Left ventricle myocardium superior (tissue), 1 donor: ENCODE results near the gene LCE1B. TPM values are rescaled to one million over a fixed set of nuclear protein-coding genes. Genes with fewer than 3 reads are reported as not detected.

ENCODE experiments used
- ATAC-seq: fragments of 200-7000 bp; cut with Tn5 transposase; one replicate; pipeline ENCODE4 v1.9.1; 2020; ENCODE audit warnings: mild to moderate bottlenecking, moderate library complexity
- DNase-seq: peaks from one replicate; pipeline ENCODE4 v3.0.0-alpha.2; 2020
- intact Hi-C: fragments of 100-400 bp; cut with micrococcal nuclease; formaldehyde crosslinking; loops from one replicate; pipeline ENCODE4 v1.11.0; 2022
- long read RNA-seq: library from polyadenylated mRNA; unstranded; transcript quantifications from one replicate; pipeline ENCODE4 v2.0.0, GENCODE V29; 2021
- total RNA-seq: library from RNA; stranded (reverse); fragmentation: NEBNext Ultra II Directional; extraction: Animal tissue kit (Norgen Biotek cat#: 25700); gene quantifications from one replicate; pipeline ENCODE4 v1.2.1, GENCODE V29; 2021
- donor health status: DM: no; HTN: yes; CAD: no; lungs with severe emphysema.

The LCE1B gene, protein sequence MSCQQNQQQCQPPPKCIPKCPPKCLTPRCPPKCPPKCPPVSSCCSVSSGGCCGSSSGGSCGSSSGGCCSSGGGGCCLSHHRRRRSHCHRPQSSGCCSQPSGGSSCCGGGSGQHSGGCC
- total RNA-seq: not detected
- long read RNA-seq: 0 reads

DNA sequence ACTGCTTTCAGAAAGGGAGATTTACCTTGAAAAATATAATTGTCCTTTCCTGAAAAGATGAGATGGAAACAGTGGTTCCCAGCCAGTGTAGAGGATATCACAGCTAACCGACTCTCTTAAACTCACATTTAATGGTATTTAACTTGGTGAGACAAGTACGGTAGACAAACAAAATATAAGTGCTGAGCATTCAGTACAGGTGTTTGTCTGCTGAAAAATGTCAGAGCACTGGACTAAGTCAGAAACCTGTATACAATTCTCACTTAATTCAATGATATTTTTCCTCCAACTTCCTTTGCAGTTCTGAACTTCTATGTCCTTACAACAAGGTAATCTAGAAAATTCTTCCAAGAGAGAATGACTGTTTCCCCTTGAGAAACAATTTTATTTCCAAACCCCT lies at the start of gene LCE1B:
Gene LCE1B, plus strand, starts transcription at position 301 of the 400 bp plus-strand sequence. CDS start 476 bp downstream, outside the sequence.
- no peak for DNase-seq
- ATAC-seq: no peak
- intact Hi-C loops: no loop called here

DNA sequence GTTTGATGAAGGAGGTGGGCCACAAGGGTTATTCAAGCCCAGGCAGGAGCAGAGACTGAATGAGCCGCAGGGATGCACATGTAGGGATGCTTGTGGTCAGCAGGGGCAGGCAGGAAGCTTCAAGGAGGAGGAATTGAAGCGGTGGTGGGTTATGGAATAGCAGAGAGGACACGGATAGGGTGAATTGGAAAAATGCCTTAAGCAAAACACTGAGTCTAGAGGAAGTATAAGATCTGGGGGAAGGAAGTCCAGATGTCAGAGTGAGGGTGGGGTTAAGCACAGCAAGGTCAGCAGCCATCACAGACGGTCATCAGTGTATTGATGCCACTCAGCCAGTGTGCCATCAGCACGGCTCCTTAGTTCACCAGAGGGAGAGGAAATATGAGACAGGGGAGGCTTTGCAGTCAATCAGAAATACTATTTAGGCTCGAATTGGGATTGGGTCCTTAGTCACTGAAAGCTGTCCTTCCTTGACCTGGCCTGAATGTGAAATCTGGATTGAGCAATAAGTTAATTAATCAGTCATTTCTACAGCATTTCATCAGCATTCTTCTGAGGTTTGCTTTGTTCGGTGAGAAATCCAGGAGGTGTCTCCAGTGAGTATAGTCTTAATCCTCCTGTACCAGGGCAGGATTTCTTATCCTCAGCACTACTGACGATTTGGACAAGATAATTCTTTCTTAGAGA lies 42.8 kb upstream of the LCE1B start:
- intact Hi-C loops: no loop called here
- ATAC-seq: no peak
- no peak for DNase-seq

DNA sequence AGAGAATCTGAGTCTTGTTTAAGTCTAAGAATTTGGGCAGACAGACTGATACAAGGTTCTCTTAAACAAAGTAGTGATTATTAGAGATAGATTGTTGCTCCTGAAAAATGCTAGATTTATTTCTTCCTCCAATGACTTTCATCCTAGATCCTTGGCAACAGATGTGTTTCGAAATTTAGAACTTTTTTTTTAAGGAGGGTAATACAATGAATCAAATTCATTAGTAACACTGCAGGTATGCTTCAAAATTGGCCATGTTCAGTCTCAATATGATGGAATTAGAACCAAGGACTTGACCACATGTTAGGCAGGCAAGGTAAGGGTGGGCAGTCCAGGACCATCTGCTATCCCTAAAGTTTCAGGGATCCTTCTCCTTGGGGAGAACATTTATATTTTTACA lies 41.4 kb upstream of the LCE1B start:
- intact Hi-C loops: no loop called here
- DNase-seq (no peak), ATAC-seq (no peak)

DNA sequence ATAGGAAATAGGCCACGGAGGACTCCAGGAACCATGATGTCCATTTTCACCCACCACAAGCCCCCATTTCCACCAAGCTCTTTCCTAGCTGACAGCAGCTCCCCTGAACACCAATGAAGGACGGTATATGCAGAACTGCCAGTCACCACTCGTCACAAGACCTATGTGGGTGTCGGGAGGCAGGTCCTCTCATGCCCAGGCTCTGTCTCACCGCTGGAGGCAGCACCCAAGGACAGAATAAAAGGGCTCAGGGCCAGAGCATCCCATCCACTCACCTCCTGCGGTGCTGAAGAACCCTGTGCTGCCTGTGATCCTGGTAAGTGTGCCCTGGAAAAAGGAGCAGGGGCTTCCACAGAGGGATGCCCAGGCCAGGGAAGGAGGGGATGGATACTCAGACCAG lies 36.9 kb upstream of the LCE1B start, which contains the start of gene LCE1F:
Gene LCE1F, plus strand, starts transcription at position 266 of the 400 bp plus-strand sequence. CDS start 1,232 bp downstream, outside the sequence.
- ATAC-seq (no peak), DNase-seq (no peak)
- intact Hi-C loops: no loop called here

DNA sequence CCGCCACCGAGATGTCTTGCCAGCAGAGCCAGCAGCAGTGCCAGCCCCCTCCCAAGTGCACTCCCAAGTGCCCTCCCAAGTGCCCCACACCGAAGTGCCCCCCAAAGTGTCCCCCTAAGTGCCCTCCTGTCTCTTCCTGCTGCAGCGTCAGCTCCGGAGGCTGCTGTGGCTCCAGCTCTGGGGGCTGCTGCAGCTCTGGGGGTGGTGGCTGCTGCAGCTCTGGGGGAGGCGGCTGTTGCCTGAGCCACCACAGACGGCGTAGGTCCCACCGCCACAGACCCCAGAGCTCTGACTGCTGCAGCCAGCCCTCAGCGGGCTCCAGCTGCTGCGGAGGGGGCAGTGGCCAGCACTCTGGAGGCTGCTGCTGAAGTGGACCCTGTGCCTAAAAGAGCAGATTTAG lies 35.4 kb upstream of the LCE1B start:
- ATAC-seq (no peak), DNase-seq (no peak)
- intact Hi-C loops: no loop called here

DNA sequence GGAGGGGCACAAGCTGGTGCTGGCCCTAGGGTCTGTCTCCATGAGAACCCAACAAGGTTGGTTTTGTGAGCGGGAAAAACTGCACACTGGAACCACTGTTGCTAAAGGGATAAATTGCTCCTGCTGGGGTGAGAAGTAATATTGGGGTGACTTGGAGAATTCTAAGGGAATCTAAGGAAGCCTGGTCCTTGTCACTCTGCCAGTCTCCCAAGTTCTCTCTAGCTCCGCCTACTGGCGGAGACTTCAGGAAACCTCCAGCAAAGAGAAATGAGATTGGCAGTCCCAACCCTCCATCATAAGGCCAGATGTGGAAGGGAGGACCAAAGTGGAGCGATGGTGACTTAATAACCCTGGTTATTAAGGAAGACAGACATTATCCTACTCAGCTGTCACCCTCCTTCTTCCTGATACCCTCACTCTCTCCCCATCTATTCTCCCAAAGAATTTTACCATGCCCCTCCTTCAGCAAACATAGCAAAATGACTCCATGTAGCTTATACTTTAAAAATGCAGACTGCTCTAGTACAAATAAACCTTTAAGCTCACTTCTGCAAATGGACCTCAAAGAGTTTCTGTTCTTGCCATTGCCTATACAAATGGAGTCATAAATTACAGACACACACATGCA lies 34.1 kb upstream of the LCE1B start:
- no peak for DNase-seq
- no peak for ATAC-seq
- intact Hi-C loops: no loop called here

DNA sequence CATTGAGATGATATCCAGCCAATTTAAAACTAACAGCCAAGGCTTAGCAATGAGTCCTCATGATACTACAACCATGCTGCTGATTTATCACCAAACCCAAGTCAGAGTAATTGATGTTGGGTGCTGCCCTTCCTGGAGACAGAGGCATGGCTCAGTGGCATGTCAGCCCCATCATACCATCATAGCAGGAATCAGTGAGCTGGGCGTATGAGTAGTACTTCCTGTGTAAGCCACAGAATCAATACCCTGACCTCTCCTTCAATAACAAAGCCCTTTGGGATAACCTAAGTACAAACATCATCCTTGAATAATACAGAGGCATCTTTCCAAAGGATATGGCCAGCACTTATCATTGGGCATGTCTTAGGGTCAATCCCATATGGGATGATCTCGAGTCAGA lies 28.7 kb upstream of the LCE1B start:
- ATAC-seq (no peak), DNase-seq (no peak)
- intact Hi-C loops: no loop called here

DNA sequence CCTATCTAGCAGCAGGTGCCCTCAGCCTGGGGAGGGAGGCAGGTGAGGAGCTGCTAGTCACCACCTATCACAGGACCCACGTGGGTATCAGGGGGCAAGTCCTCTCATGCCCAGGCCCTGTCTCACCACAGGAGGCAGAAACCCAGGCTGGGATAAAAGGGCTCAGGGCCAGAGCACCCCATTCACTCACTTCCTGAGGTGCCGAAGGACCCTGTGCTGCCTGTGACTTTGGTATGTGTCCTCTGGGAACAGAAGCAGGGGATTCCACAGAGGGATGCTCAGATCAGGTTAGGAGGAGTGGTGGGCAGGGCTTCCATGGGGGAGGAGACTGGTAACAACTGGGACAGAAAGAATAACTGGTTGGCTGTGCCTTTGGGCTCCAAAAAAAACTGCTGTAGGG lies 25.7 kb upstream of the LCE1B start, which contains the start of gene LCE1E:
Gene LCE1E, plus strand, starts transcription at position 181 of the 400 bp plus-strand sequence. CDS start 1,043 bp downstream, outside the sequence.
- DNase-seq (no peak), ATAC-seq (no peak)
- intact Hi-C loops: no loop called here

DNA sequence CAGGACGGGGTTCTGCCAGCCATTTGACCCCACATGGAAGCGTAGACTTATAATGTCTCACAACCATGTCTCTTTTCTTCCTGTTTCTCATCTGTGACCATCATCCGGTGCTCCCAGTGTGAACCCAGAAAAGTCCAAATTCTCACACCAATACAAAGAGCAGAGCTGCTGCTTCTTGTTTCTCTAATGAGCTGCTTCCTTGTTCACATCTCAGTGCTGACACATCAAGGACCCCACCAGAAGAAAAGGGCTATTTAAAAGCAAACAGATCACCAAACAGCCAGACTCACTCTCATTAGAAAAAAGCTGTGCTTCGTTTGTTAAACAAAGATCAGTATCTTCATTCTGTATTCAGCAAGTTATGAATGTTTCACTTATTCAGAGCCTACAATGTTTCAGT lies 16.1 kb upstream of the LCE1B start:
- DNase-seq: no peak
- intact Hi-C loops: no loop called here

DNA sequence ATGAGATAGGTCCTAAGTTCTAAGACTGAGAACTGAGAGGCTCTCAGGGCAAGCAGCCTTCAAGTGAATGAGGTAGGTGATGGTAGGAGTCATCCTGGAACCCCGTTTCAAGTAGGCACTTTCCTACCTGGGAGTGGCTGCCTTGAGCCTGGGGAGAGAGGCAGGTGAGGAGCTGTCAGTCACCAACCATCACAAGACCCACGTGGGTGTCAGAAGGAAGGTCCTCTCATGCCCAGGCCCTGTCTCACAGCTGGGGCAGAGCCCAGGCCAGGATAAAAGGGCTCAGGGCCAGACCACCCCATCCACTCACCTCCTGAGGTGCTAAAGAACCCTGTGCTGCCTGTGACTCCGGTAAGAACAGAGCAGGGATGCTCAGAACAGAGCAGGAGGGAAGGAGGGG lies 15.3 kb upstream of the LCE1B start, which contains the start of gene LCE1D:
Gene LCE1D, plus strand, starts transcription at position 301 of the 400 bp plus-strand sequence. CDS start 1,074 bp downstream, outside the sequence.
- intact Hi-C loops: no loop called here
- no peak for DNase-seq
- ATAC-seq: no peak

More for the DNA sequence above, 16.1 kb upstream of the LCE1B start:
- no peak for ATAC-seq

DNA sequence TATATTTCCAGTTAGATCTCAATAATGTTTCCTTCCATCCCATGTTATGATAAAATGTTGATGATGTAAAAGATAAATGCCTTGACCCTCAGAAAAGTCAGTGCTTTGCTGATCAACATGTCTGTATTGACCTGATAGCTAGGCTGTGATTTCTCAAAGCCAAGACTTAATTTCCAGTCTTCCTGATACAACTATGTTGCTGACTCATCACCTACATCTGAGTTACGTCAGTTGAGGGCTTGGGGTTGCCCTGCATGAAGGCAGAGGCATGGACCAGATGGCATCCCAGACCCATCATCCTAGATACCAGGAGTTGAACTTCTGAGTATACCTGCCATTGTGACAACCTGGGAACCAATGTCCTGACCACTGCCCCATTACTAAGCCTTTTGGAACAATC lies 10.4 kb upstream of the LCE1B start:
- intact Hi-C loops: no loop called here
- ATAC-seq: no peak
- DNase-seq: no peak

DNA sequence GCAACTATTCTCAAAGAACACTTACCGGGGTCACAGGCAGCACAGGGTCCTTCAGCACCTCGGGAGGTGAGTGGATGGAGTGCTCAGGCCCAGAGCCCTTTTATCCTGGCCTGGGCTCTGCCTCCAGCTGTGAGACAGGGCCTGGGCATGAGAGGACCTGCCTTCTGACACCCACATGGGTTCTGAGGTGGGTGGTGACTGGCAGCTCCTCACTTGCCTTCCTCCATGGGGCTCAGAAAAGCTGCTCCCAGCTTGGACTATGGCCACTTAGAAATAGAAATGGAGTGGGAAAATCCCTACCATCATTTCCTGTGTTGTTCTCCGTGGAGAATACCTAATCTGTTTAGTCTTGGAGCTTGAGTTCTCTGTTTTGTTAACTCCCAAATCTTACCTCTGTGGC lies 5.2 kb upstream of the LCE1B start, which contains the start of gene LCE1C:
Gene LCE1C, minus strand, starts transcription at position 76 of the 400 bp plus-strand sequence. CDS start 1,173 bp downstream, outside the sequence.
- no peak for DNase-seq
- intact Hi-C loops: no loop called here
- no peak for ATAC-seq

DNA sequence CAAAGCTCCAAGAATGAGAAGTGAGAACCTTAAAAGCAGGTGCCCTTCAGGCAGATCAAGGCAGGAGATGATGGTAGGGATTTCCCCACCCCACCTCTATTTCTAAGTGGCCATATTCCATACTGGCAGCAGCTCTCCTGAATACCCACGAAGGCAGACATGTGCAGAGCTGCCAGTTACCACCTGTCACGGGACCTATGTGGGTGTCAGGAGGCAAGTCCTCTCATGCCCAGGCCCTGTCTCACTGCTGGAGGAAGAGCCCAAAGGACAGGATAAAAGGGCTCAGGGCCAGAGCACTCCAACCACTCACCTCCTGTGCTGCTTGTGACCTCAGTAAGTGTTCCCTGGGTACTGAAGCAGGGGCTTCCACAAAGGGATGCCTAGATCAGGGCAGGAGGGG lies 721 bp upstream of the LCE1B start:
- ATAC-seq (no peak), DNase-seq (no peak)
- intact Hi-C loops: no loop called here

DNA sequence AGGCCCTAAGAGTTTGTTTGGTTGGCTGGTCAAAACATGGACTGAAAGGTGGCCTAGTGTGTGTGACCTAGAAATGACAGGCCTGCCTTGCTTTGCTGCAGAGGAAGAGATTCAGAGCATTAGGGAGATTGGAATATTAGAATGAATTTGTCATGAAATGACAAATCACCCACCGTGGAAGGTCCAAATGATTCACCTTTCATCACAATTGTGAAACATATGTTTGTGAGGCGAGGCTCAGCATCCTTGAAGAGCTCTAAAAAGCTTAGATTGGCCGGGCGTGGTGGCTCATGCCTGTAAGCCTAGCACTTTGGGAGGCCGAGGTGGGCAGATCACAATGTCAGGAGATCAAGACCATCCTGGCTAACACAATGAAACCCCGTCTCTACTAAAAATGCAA lies 5.5 kb downstream of the LCE1B start:
- intact Hi-C loops: no loop called here
- DNase-seq: no peak
- ATAC-seq: no peak

DNA sequence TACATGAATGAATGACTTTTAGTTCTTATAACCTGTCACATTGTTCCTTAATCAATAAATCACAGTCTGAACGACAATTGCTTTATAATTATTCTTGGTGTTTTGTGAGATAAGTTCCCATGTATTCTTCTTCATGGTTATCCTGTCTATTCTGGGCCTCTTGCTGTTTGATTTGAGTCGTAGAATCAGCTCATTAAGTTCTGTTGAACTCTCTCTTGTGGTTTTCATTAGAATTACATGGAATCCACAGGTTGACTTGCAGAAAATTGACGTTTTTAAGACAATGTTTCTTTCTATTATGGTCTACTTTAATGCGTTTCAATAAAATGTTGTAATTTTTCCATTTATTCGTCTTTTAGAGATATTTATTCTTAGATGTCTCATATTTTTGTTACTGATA lies 11.5 kb downstream of the LCE1B start:
- no peak for ATAC-seq
- DNase-seq: no peak
- intact Hi-C loops: no loop called here

DNA sequence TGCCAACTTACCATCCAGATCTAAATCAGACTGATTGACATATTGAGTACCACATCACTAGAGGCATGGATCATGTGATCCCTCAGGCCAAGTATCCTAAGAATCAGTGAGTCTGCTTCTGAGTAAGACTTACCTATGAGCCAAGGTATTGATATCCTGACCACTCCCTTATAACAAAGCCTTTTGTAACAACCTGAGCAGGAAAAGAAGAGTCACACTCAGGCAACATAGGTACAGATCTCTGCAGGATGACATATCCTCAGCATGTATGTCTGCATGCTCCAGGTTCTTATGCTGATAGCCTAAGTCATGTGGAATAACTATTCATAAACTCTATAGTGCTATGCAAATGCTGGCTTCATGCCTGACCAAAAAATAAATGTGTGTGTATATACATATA lies 13.2 kb downstream of the LCE1B start:
- DNase-seq: no peak
- intact Hi-C loops: no loop called here
- no peak for ATAC-seq

DNA sequence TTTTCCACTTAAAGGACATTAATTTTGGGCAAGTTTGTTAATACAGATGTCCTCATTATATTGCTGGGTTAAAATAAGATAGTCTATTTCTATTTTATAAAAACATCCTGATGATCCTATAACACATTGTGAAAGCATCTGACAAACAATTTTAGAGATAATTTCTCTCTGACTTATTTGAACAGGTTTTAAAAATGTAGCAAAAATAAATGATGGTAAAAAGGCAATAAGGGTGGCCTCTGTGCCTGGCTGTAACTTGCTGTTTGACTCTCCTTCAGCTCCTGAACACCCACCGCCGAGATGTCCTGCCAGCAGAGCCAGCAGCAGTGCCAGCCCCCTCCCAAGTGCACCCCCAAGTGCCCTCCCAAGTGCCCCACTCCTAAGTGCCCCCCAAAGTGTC lies 15.4 kb downstream of the LCE1B start, which contains the start of gene LCE1A:
Gene LCE1A, plus strand, starts transcription at position 301 of the 400 bp plus-strand sequence. Its CDS starts 0 bp downstream, at position 301.
- intact Hi-C loops: no loop called here
- no peak for ATAC-seq
- no peak for DNase-seq

DNA sequence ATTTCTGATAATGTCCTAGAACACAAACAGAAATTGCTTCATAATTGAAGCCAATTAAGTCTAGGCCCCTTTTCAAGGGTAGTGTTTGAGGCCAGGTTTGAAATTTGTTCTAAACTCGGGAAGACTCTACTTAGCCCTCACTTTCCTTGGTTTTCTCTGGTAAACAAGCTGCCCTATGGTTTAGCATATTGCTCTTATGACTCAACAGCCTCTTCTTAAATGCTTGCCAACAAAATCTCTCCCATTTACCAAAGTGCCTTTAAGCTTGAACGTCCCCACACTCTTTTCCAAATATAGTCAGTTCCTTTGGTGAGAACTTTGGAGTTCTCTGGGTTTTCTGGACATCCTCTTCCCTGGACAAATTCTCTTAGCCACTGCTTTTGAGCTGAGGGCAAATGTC lies 25.1 kb downstream of the LCE1B start:
- no peak for ATAC-seq

DNA sequence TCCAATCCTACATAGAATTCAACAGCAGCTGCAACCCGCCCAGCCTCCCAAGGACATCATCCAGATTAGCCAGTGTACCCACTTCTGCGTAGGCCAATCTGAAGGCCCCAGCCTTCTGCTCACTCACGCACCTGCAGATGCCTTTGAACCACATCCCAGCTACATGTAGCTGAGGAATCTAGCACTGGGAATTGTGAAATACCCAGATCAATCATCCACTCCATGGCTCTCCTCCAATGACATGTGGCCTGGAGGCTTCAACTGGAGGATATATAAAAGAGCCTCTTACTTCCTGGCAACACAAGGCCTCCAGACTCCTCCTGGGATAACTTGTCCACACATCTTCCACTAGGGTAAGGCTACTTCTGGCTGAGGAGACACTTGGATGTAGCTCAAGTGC lies 30.8 kb downstream of the LCE1B start, which contains the start of gene LCE6A:
Gene LCE6A, plus strand, starts transcription at position 301 of the 400 bp plus-strand sequence. CDS start 665 bp downstream, outside the sequence.
- intact Hi-C loops: no loop called here
- ATAC-seq: no peak
- DNase-seq: no peak

More for the DNA sequence above, 25.1 kb downstream of the LCE1B start:
- DNase-seq: no peak
- intact Hi-C loops: no loop called here

DNA sequence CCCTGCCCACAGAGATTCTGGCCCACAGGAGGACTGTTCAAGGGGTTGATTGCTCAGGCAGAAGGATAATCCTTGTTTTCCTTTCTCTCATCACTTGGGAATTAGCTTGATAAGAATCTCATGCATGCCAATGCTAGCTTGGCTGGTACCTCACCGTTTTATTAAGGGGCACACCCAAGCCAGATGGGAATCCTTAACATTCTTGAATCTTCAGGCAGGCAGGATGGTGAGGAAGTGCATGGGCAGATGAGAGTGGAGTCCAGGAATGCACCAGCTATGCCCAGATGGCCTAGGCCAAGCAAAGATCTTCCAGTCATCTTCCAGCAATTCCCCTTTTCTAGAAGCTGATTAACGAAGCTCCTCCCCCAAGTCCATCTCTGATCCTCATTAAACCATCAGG lies 43.9 kb downstream of the LCE1B start:
- ATAC-seq: no peak
- no peak for DNase-seq
- intact Hi-C loops: no loop called here
